HG02938 (cell line): Measurements from ENCODE around the gene NACC1.

Source experiments
- ATAC-seq: cut with Tn5 transposase; IDR thresholded peaks from one replicate; pipeline ENCODE4 v1.9.1; 2021; ENCODE audit warnings: mild to moderate bottlenecking, moderate library complexity; ENCODE audit not compliant: unreplicated experiment

Gene NACC1

GRCh38 chr19:13118424-13119193 is 545 bp downstream of the NACC1 start:
- no peak for ATAC-seq

- ATAC-seq = no peak
These were observed 1.6 kb downstream of the NACC1 start for GRCh38 chr19:13119627-13120026.

- ATAC-seq = no peak
These were observed 2.0 kb downstream of the NACC1 start for GRCh38 chr19:13120031-13120430.

GRCh38 chr19:13120817-13121216 is 2.8 kb downstream of the NACC1 start:
- ATAC-seq = no peak

GRCh38 chr19:13121551-13122274 is 3.6 kb downstream of the NACC1 start:
- no peak for ATAC-seq

- ATAC-seq = no peak
These were observed 4.3 kb downstream of the NACC1 start for GRCh38 chr19:13122275-13122878.

GRCh38 chr19:13122980-13123957 is 5.2 kb downstream of the NACC1 start:
- no peak for ATAC-seq

GRCh38 chr19:13127051-13127450 is 9.0 kb downstream of the NACC1 start:
- no peak for ATAC-seq

GRCh38 chr19:13127811-13128575 is 9.9 kb downstream of the NACC1 start:
- ATAC-seq = no peak

- ATAC-seq = no peak
These were observed 10.5 kb downstream of the NACC1 start for GRCh38 chr19:13128583-13128982.

- no peak for ATAC-seq
These were observed 11.3 kb downstream of the NACC1 start for GRCh38 chr19:13129384-13129783.

GRCh38 chr19:13130886-13131490 is 12.9 kb downstream of the NACC1 start:
- ATAC-seq = no peak

GRCh38 chr19:13132471-13133180 is 14.6 kb downstream of the NACC1 start:
- ATAC-seq = no peak

GRCh38 chr19:13133241-13133870 is 15.3 kb downstream of the NACC1 start:
- no peak for ATAC-seq

- no peak for ATAC-seq
These were observed 16.6 kb downstream of the NACC1 start for GRCh38 chr19:13134626-13135025.

GRCh38 chr19:13135068-13136062 is 17.3 kb downstream of the NACC1 start:
- no peak for ATAC-seq

- no peak for ATAC-seq
These were observed 19.3 kb downstream of the NACC1 start for GRCh38 chr19:13137290-13137794.
